Measurements from ENCODE around the gene LRP10. TPM values are rescaled to one million over a fixed set of nuclear protein-coding genes. Genes with fewer than 3 reads are reported as not detected.
"Not testable (repeated sequence)": the region's sequence is repeated elsewhere in the genome, so short reads cannot be mapped to it uniquely, and the experiment has no call there.

LRP10 gene
- total RNA-seq, 1 donor from 2014 or later: 59.2 TPM

- intact Hi-C loops (cut with DNase I): loop anchor here (1.0 to 5.0 kb wide), 5 partner anchors 30 to 466 kb away; no protein-coding TSS in a partner anchor
- peak; percentile 51 for ATAC-seq
- peak; percentile 93 for DNase-seq (ENCODE audit: missing footprints)
Observed at GRCh38 chr14:22852940-22853767, 18.4 kb upstream of the LRP10 start.

- not testable (repeated sequence) for DNase-seq (ENCODE audit: missing footprints); ATAC-seq
- intact Hi-C loops (cut with DNase I): loop anchor here (5.0 kb wide), 1 partner anchor 467 kb away; no protein-coding TSS in a partner anchor
Observed at GRCh38 chr14:22854296-22854695, 17.2 kb upstream of the LRP10 start.

- ATAC-seq (no peak), DNase-seq (ENCODE audit: missing footprints) (no peak)
- intact Hi-C loops (cut with DNase I): loop anchor here (5.0 kb wide), 1 partner anchor 468 kb away; no protein-coding TSS in a partner anchor
Observed at GRCh38 chr14:22854963-22855724, 16.4 kb upstream of the LRP10 start.

- DNase-seq (ENCODE audit: missing footprints): no peak
- intact Hi-C loops (cut with DNase I): no loop called here
- ATAC-seq: no peak
Observed at GRCh38 chr14:22856428-22856827, 15.1 kb upstream of the LRP10 start.

- intact Hi-C loops (cut with DNase I); ATAC-seq: not testable (repeated sequence)
Observed at GRCh38 chr14:22860377-22860776, 11.2 kb upstream of the LRP10 start.

GRCh38 chr14:22861651-22862050, 9.9 kb upstream of the LRP10 start:
- intact Hi-C loops (cut with DNase I): no loop called here
- no peak for ATAC-seq
- DNase-seq (ENCODE audit: missing footprints): no peak

More at GRCh38 chr14:22860377-22860776, 11.2 kb upstream of the LRP10 start:
- not testable (repeated sequence) for DNase-seq (ENCODE audit: missing footprints)

GRCh38 chr14:22864979-22865378, 6.6 kb upstream of the LRP10 start:
- no peak for ATAC-seq
- intact Hi-C loops (cut with DNase I): loop anchor here (5.0 kb wide), 1 partner anchor 38 kb away; the partner anchor contains the start of gene MRPL52
- no peak for DNase-seq (ENCODE audit: missing footprints)

- intact Hi-C loops (cut with DNase I): loop anchor here (5.0 kb wide), 1 partner anchor 38 kb away; the partner anchor contains the start of gene MRPL52
- ATAC-seq (no peak), DNase-seq (ENCODE audit: missing footprints) (no peak)
Observed at GRCh38 chr14:22865424-22866405, 5.8 kb upstream of the LRP10 start.

GRCh38 chr14:22866874-22867273, 4.7 kb upstream of the LRP10 start:
- DNase-seq (ENCODE audit: missing footprints): no peak
- intact Hi-C loops (cut with DNase I): loop anchor here (5.0 kb wide), 1 partner anchor 40 kb away; the partner anchor contains the start of gene MRPL52
- ATAC-seq: no peak

GRCh38 chr14:22870811-22871223, 723 bp upstream of the LRP10 start:
- ATAC-seq: peak; percentile 12
- intact Hi-C loops (cut with DNase I): loop anchor here (2.0 to 5.0 kb wide), 2 partner anchors 46 to 58 kb away; partner anchors contain the start of genes PRMT5 and RBM23
- no peak for DNase-seq (ENCODE audit: missing footprints)

- ATAC-seq (peak; percentile 59), DNase-seq (ENCODE audit: missing footprints) (peak; percentile 84)
- intact Hi-C loops (cut with DNase I): loop anchor here (2.0 to 5.0 kb wide), 2 partner anchors 29 to 45 kb away; partner anchors contain the start of gene RBM23
Observed at GRCh38 chr14:22872033-22872832, 693 bp downstream of the LRP10 start.

- DNase-seq (ENCODE audit: missing footprints) (no peak), ATAC-seq (no peak)
- intact Hi-C loops (cut with DNase I): loop anchor here (2.0 to 5.0 kb wide), 2 partner anchors 28 to 44 kb away; partner anchors contain the start of gene RBM23
Observed at GRCh38 chr14:22872833-22873520, 1.4 kb downstream of the LRP10 start.

GRCh38 chr14:22875003-22875747, 3.6 kb downstream of the LRP10 start:
- intact Hi-C loops (cut with DNase I): no loop called here
- no peak for DNase-seq (ENCODE audit: missing footprints)
- ATAC-seq: no peak

GRCh38 chr14:22875748-22876319, 4.3 kb downstream of the LRP10 start:
- intact Hi-C loops (cut with DNase I): no loop called here
- no peak for ATAC-seq
- DNase-seq (ENCODE audit: missing footprints): no peak

- no peak for ATAC-seq
- intact Hi-C loops (cut with DNase I): no loop called here
- DNase-seq (ENCODE audit: missing footprints): no peak
Observed at GRCh38 chr14:22877000-22877501, 5.5 kb downstream of the LRP10 start.
